K562 (cell line): ENCODE data around the gene OTP. TPM values are rescaled to one million over a fixed set of nuclear protein-coding genes. Genes with fewer than 3 reads are reported as not detected.

Experiments
- ATAC-seq: fragments of 200-7000 bp; cut with Tn5 transposase; 3 replicates; pipeline ENCODE4 v1.9.1; 2020; ENCODE audit warnings: moderate library complexity
- BruUV-seq: library from RNA; stranded (reverse); fragments of 400-500 nt; replicated peaks from 2 replicates; lab custom pipeline; 2021; lab: Mats Ljungman, UMichigan
- CTCF ChIA-PET: fragments of 300-600 bp; formaldehyde crosslinking; extraction: SDS; loops from one replicate; lab custom pipeline; 2021; ENCODE audit warnings: low intra/inter-chr PET ratio; lab: Yijun Ruan, JAX
- POLR2A ChIA-PET: fragments of 300-600, 350-650 bp; sonication (Branson Sonifier 250); formaldehyde crosslinking; extraction: SDS; loops from one replicate; lab custom pipeline; 2021; ENCODE audit warnings: antibody characterized with exemption, inconsistent platforms; lab: Yijun Ruan, JAX
- DNase-seq, 4 experiments: peaks; one replicate each; pipeline versions ENCODE4 v3.0.0 to v3.0.0-alpha.2; 2011 to 2018; ENCODE audit warnings: low spot score in 3 of 4, mixed read lengths in 3 of 4; ENCODE audit errors: extremely low read depth in 1 of 4
- FAIRE-seq: peaks from 2 replicates; lab custom pipeline; 2011; peaks lifted over from hg19 to GRCh38; lab: Jason Lieb, UNC
- H2AFZ ChIP-seq: 2 replicates; pipeline ENCODE4 v1.6.0; 2011; ENCODE audit warnings: low read depth, low read length, control low read depth, inconsistent platforms
- H3K27ac ChIP-seq: fragments of 200-600 bp; 3 replicates; pipeline ENCODE4 v1.8.0; 2011; ENCODE audit warnings: low read depth, mild to moderate bottlenecking, control low read depth, inconsistent platforms, low read length, moderate library complexity, mixed read lengths; ENCODE audit errors: extremely low read depth
- H3K27me3 ChIP-seq, 2 experiments: fragments of 300-600 bp in 1 of 2; 2 replicates in 1 of 2; 3 replicates in 1 of 2; pipeline versions ENCODE4 v1.6.0 to v1.8.0; 2011; ENCODE audit warnings: inconsistent platforms in 2 of 2, low read length in 2 of 2, mild to moderate bottlenecking in 1 of 2, mixed read lengths in 1 of 2, moderate library complexity in 1 of 2; ENCODE audit not compliant: control insufficient read depth in 2 of 2, insufficient read depth in 2 of 2
- H3K36me3 ChIP-seq: fragments of 300-600 bp; 3 replicates; pipeline ENCODE4 v1.8.0; 2011; ENCODE audit warnings: mild to moderate bottlenecking, low read length, inconsistent platforms; ENCODE audit not compliant: control insufficient read depth, insufficient read depth
- H3K4me1 ChIP-seq, 2 experiments: fragments of 200-600 bp in 1 of 2; replicated peaks in 1 of 2; 2 replicates in 1 of 2; 3 replicates in 1 of 2; pipeline versions ENCODE4 v1.5.1 to v1.8.0; 2011; ENCODE audit warnings: inconsistent platforms in 2 of 2, low read length in 2 of 2, mild to moderate bottlenecking in 1 of 2, mixed read lengths in 1 of 2, moderate library complexity in 1 of 2; ENCODE audit not compliant: control insufficient read depth in 2 of 2, insufficient read depth in 2 of 2
- H3K4me2 ChIP-seq: 2 replicates; pipeline ENCODE4 v1.6.1; 2011; ENCODE audit warnings: low read length, control low read depth, inconsistent platforms, mixed read lengths; ENCODE audit not compliant: insufficient read depth
- H3K4me3 ChIP-seq: fragments of 200-600 bp; sonication (generic), shearing (Covaris generic); 2 replicates; pipeline ENCODE4 v1.5.1; 2016; ENCODE audit warnings: control low read depth, inconsistent platforms
- H3K79me2 ChIP-seq: fragments of 200-600 bp; 3 replicates; pipeline ENCODE4 v1.8.0; 2011; ENCODE audit warnings: low read length, inconsistent platforms; ENCODE audit not compliant: control insufficient read depth, insufficient read depth
- H3K9ac ChIP-seq, 2 experiments: 2 replicates each; pipeline versions ENCODE4 v1.6.0 to v1.6.1; 2011; ENCODE audit warnings: low read depth in 2 of 2, low read length in 2 of 2, control low read depth in 1 of 2, inconsistent platforms in 1 of 2, mild to moderate bottlenecking in 1 of 2, mixed read lengths in 1 of 2; ENCODE audit not compliant: insufficient read depth in 1 of 2
- H3K9me1 ChIP-seq: one replicate; pipeline ENCODE4 v1.6.0; 2011; ENCODE audit warnings: inconsistent platforms, mild to moderate bottlenecking, low read length, moderate library complexity; ENCODE audit not compliant: control insufficient read depth, insufficient read depth
- H3K9me3 ChIP-seq: replicated peaks from 2 replicates; pipeline ENCODE4 v1.5.1; 2011; ENCODE audit warnings: low read depth, low read length, inconsistent platforms; ENCODE audit not compliant: control insufficient read depth, insufficient read depth
- H4K20me1 ChIP-seq: replicated peaks from 2 replicates; pipeline ENCODE4 v1.6.1; 2011; ENCODE audit warnings: low read length, inconsistent platforms, mixed read lengths; ENCODE audit not compliant: control insufficient read depth, insufficient read depth
- SRSF3 ChIP-seq: fragments of 200-400 bp; formaldehyde crosslinking; IDR thresholded peaks from 2 replicates; pipeline ENCODE4 v1.6.1; 2016; ENCODE audit warnings: mild to moderate bottlenecking, low read length, moderate library complexity; ENCODE audit not compliant: insufficient read depth
- WGBS: fragments of 100-300 bp; shearing (Covaris generic); methylation state at CpG from one replicate; pipeline ENCODE4 v1.1.6; 2016; ENCODE audit warnings: low coverage, mixed read lengths; ENCODE audit not compliant: insufficient coverage; ENCODE audit errors: missing lambda C conversion rate; 5-methylcytosine and 5-hydroxymethylcytosine counted together
- in situ Hi-C: fragments of 300-500 bp; cut with MboI; formaldehyde crosslinking; loops from 4 replicates; pipeline ENCODE4 v1.15.0; 2018; ENCODE audit warnings: inconsistent platforms, mixed read lengths
- intact Hi-C: fragments of 100-400 bp; cut with micrococcal nuclease; formaldehyde crosslinking; loops from 2 replicates; pipeline ENCODE4 v1.14.2; 2022
- polyA plus RNA-seq, 8 experiments: library from polyadenylated mRNA; depleted of rRNA in 4 of 8; stranded (reverse) in 5 of 8; unstranded in 3 of 8; fragments of >200 nt; fragmentation: Nextera tagmentation in 2 of 8; fragmentation: Illumina TruSeq in 1 of 8; extraction: Ambion mirVana in 2 of 8; extraction: Trizol in 1 of 8; gene quantifications; 2 replicates each; pipeline versions ENCODE4 v1.2.1 to v1.2.3, GENCODE V29; 2011 to 2014; ENCODE audit warnings: inconsistent platforms in 1 of 8, missing spikeins in 1 of 8
- total RNA-seq, 7 experiments: library from RNA; depleted of rRNA in 6 of 7; stranded (reverse); fragments of >200 nt in 6 of 7; fragmentation: Illumina TruSeq in 2 of 7; extraction: Trizol in 2 of 7; gene quantifications; 2 replicates each; pipeline versions ENCODE4 v1.2.1 to v1.2.3, GENCODE V29; 2011 to 2021; ENCODE audit warnings: low replicate concordance in 1 of 7
- TF ChIP-seq, protein P1 (sequence below): sonication (generic); formaldehyde crosslinking; IDR thresholded peaks from 2 replicates; pipeline ENCODE4 v1.8.1; 2023; ENCODE audit warnings: mild to moderate bottlenecking, missing genetic modification reagents

OTP gene
- total and polyA plus RNA-seq, 9 of the 15 experiments (the other 6 are each of a cell fraction or from before 2014, with no cell fraction given) = 0.04 to 0.16 (median 0.06) TPM; not detected in 4

GRCh38 chr5:77630114-77630680 lies 8.3 kb downstream of the OTP start:
- Histone ChIP-seq H3K9me1 (peaks cover 5% of the 10 kb centered on the region), H3K9me3 (no peaks in the 10 kb centered on the region), H3K4me1 (peaks cover 0 to 12% of the 10 kb centered on the region in 2 experiments; a peak in 2 of 5 replicates), H3K4me2 (no peak overlapping the region), H4K20me1 (no peaks in the 10 kb centered on the region), H3K27me3 (peaks cover 18 to 37% of the 10 kb centered on the region in 2 experiments), H3K27ac (no peak overlapping the region), H3K9ac (no peak overlapping the region), H3K36me3 (no peaks in the 10 kb centered on the region), H3K79me2 (no peaks in the 10 kb centered on the region), H3K4me3 (no peak overlapping the region), H2AFZ (no peak overlapping the region)
- WGBS = 40% methylated on average over 18 of the region's 65 CpGs
- DNase-seq = no peak
- FAIRE-seq = no peak
- in situ Hi-C loops (no loop called here), intact Hi-C loops (no loop called here)
- no TSS peak for BruUV-seq
- POLR2A ChIA-PET = no interaction called here
- ATAC-seq = no peak
- TF ChIP-seq, protein P1, sequence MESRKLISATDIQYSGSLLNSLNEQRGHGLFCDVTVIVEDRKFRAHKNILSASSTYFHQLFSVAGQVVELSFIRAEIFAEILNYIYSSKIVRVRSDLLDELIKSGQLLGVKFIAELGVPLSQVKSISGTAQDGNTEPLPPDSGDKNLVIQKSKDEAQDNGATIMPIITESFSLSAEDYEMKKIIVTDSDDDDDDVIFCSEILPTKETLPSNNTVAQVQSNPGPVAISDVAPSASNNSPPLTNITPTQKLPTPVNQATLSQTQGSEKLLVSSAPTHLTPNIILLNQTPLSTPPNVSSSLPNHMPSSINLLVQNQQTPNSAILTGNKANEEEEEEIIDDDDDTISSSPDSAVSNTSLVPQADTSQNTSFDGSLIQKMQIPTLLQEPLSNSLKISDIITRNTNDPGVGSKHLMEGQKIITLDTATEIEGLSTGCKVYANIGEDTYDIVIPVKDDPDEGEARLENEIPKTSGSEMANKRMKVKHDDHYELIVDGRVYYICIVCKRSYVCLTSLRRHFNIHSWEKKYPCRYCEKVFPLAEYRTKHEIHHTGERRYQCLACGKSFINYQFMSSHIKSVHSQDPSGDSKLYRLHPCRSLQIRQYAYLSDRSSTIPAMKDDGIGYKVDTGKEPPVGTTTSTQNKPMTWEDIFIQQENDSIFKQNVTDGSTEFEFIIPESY (CRISPR knock-in tag) = 0 out of 2 replicates have a peak, but pooled peaks have one; percentile 17
- TF ChIP-seq SRSF3 = no peak
- CTCF ChIA-PET = no interaction called here
